PC-9 (cell line): ENCODE results near the gene HOXA9.

Experiments
- EZH2 ChIP-seq: fragments of 200-600 bp; sonication (generic); IDR thresholded peaks from 2 replicates; pipeline ENCODE4 v1.8.0; 2017; ENCODE audit warnings: antibody characterized with exemption, low read depth
- TF ChIP-seq, protein P1 (sequence below): fragments of 200-600 bp; sonication (generic); conservative IDR thresholded peaks from 2 replicates; pipeline ENCODE4 v1.6.1; 2017; ENCODE audit warnings: mixed run types, antibody characterized with exemption, mild to moderate bottlenecking, moderate library complexity

DNA sequence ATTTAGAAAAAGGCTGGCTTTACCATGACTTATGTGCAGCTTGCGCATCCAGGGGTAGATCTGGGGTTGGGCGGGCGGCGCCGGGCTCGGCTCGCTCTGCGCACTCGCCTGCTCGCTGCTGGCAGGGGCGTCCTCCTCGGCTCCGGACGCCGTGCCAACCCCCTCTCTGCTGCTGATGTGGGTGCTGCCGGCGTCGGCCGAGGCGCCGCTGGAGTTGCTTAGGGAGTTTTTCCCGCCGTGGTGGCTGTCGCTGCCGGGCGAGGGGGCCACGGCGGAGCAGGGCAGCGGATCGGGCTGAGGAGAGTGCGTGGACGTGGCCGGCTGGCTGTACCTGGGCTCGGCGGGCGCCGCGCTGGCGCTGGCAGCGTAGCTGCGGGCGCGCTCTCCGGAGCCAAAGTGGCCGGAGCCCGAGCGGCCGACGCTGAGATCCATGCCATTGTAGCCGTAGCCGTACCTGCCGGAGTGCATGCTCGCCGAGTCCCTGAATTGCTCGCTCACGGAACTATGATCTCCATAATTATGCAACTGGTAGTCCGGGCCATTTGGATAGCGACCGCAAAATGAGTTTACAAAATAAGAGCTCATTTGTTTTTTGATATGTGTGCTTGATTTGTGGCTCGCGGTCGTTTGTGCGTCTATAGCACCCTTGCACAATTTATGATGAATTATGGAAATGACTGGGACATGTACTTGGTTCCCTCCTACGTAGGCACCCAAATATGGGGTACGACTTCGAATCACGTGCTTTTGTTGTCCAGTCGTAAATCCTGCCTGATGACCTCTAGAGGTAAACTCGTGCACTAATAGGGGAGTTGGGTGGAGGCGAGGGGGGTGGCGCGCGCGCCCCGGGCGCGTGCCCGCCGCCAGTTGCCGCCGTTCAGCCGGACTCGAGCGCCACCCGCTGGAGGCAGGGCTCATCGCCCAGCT is 22.1 kb downstream of the HOXA9 start, which contains the start of gene HOXA5:
- TF ChIP-seq, protein P1, sequence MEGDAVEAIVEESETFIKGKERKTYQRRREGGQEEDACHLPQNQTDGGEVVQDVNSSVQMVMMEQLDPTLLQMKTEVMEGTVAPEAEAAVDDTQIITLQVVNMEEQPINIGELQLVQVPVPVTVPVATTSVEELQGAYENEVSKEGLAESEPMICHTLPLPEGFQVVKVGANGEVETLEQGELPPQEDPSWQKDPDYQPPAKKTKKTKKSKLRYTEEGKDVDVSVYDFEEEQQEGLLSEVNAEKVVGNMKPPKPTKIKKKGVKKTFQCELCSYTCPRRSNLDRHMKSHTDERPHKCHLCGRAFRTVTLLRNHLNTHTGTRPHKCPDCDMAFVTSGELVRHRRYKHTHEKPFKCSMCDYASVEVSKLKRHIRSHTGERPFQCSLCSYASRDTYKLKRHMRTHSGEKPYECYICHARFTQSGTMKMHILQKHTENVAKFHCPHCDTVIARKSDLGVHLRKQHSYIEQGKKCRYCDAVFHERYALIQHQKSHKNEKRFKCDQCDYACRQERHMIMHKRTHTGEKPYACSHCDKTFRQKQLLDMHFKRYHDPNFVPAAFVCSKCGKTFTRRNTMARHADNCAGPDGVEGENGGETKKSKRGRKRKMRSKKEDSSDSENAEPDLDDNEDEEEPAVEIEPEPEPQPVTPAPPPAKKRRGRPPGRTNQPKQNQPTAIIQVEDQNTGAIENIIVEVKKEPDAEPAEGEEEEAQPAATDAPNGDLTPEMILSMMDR: no peak
- TF ChIP-seq EZH2: no peak
